HG02798 (cell line): Measurements from ENCODE around the gene DLEC1.

Experiments
- ATAC-seq: cut with Tn5 transposase; IDR thresholded peaks from one replicate; pipeline ENCODE4 v1.9.1; 2021; ENCODE audit warnings: mild to moderate bottlenecking; ENCODE audit not compliant: unreplicated experiment, poor library complexity

The DLEC1 gene

GRCh38 chr3:38000242-38000916 lies 38.6 kb upstream of the DLEC1 start:
- no peak for ATAC-seq

- no peak for ATAC-seq
These were observed 38.0 kb upstream of the DLEC1 start for GRCh38 chr3:38000965-38001455.

GRCh38 chr3:38001456-38002081 lies 37.4 kb upstream of the DLEC1 start:
- ATAC-seq = no peak

GRCh38 chr3:38002291-38002876 lies 36.6 kb upstream of the DLEC1 start:
- ATAC-seq = no peak

GRCh38 chr3:38002940-38003339 lies 36.1 kb upstream of the DLEC1 start:
- no peak for ATAC-seq

GRCh38 chr3:38003371-38003816 lies 35.6 kb upstream of the DLEC1 start:
- no peak for ATAC-seq

GRCh38 chr3:38003817-38004414 lies 35.1 kb upstream of the DLEC1 start:
- ATAC-seq = peak; percentile 3

GRCh38 chr3:38004415-38005075 lies 34.5 kb upstream of the DLEC1 start:
- peak; percentile 53 for ATAC-seq

GRCh38 chr3:38005076-38006020 lies 33.7 kb upstream of the DLEC1 start:
- no peak for ATAC-seq

GRCh38 chr3:38006031-38006430 lies 33.0 kb upstream of the DLEC1 start:
- ATAC-seq = no peak

GRCh38 chr3:38006445-38006995 lies 32.5 kb upstream of the DLEC1 start:
- no peak for ATAC-seq

GRCh38 chr3:38007754-38008090 lies 31.3 kb upstream of the DLEC1 start:
- ATAC-seq = no peak

GRCh38 chr3:38008191-38008701 lies 30.8 kb upstream of the DLEC1 start:
- ATAC-seq = no peak

GRCh38 chr3:38008971-38009580 lies 29.9 kb upstream of the DLEC1 start:
- ATAC-seq = no peak

- ATAC-seq = no peak
These were observed 29.0 kb upstream of the DLEC1 start for GRCh38 chr3:38009807-38010591.

- ATAC-seq = no peak
These were observed 27.9 kb upstream of the DLEC1 start for GRCh38 chr3:38011111-38011510.

- ATAC-seq = no peak
These were observed 23.5 kb upstream of the DLEC1 start for GRCh38 chr3:38015485-38015884.

GRCh38 chr3:38015984-38016383 lies 23.0 kb upstream of the DLEC1 start:
- ATAC-seq = no peak
